Kasumi-1 (cell line): ENCODE measurements around the gene OS9.
"Not testable (repeated sequence)": the region's sequence is repeated elsewhere in the genome, so short reads cannot be mapped to it uniquely, and the experiment has no call there.

Source experiments
- DNase-seq, 2 experiments: peaks; one replicate each; lab custom pipeline; 2025; lab: John Stamatoyannopoulos, UW

The OS9 gene

GRCh38 chr12:57695770-57696432 is 2.0 kb downstream of the OS9 start:
- no peak for DNase-seq

- DNase-seq: no peak
Observed at GRCh38 chr12:57697076-57697475, 3.1 kb downstream of the OS9 start.

GRCh38 chr12:57698414-57698813 is 4.5 kb downstream of the OS9 start:
- DNase-seq: no peak

- no peak for DNase-seq
Observed at GRCh38 chr12:57700317-57700716, 6.4 kb downstream of the OS9 start.

- no peak for DNase-seq
Observed at GRCh38 chr12:57707250-57707649, 13.3 kb downstream of the OS9 start.

GRCh38 chr12:57708296-57708695 is 14.4 kb downstream of the OS9 start:
- no peak for DNase-seq

GRCh38 chr12:57712701-57713100 is 18.8 kb downstream of the OS9 start:
- no peak for DNase-seq

- no peak for DNase-seq
Observed at GRCh38 chr12:57713209-57713608, 19.3 kb downstream of the OS9 start.

- not testable (repeated sequence) for DNase-seq
Observed at GRCh38 chr12:57715036-57715748, 21.3 kb downstream of the OS9 start.

- no peak for DNase-seq
Observed at GRCh38 chr12:57715786-57716185, 21.9 kb downstream of the OS9 start.

- DNase-seq: no peak
Observed at GRCh38 chr12:57716305-57716704, 22.4 kb downstream of the OS9 start.

- DNase-seq: no peak
Observed at GRCh38 chr12:57717131-57717530, 23.2 kb downstream of the OS9 start.

GRCh38 chr12:57717846-57718640 is 24.1 kb downstream of the OS9 start:
- DNase-seq: no peak

GRCh38 chr12:57718641-57719528 is 25.0 kb downstream of the OS9 start:
- DNase-seq: no peak

GRCh38 chr12:57719777-57720605 is 26.1 kb downstream of the OS9 start:
- DNase-seq: no peak

- no peak for DNase-seq
Observed at GRCh38 chr12:57720606-57721595, 27.0 kb downstream of the OS9 start.

GRCh38 chr12:57721846-57722608 is 28.1 kb downstream of the OS9 start:
- DNase-seq: not testable (repeated sequence)

GRCh38 chr12:57722716-57723629 is 29.0 kb downstream of the OS9 start:
- no peak for DNase-seq
